Prostate gland (tissue), 2 donors: ENCODE results near the gene CABCOCO1. TPM values are rescaled to one million over a fixed set of nuclear protein-coding genes. Genes with fewer than 3 reads are reported as not detected.

Experiments
- DNase-seq: peaks from one replicate; pipeline ENCODE4 v3.0.0-alpha.2; 2019; ENCODE audit warnings: low spot score
- H3K27ac ChIP-seq, 2 donors: fragments of 200-600 bp; sonication (generic); 2 replicates each; pipeline ENCODE4 v1.5.1; 2017 to 2019
- H3K27me3 ChIP-seq: fragments of 200-600 bp; sonication (generic); replicated peaks from 2 replicates; pipeline ENCODE4 v1.5.1; 2019; ENCODE audit not compliant: insufficient read depth
- H3K36me3 ChIP-seq, 2 donors: fragments of 200-600 bp; sonication (generic); 1 replicate in 1 of 2; 2 replicates in 1 of 2; pipeline versions ENCODE4 v1.5.1 to v1.8.1; 2017 to 2019
- H3K4me1 ChIP-seq: fragments of 200-600 bp; sonication (generic); replicated peaks from 2 replicates; pipeline ENCODE4 v1.5.1; 2019
- H3K4me3 ChIP-seq, 2 donors: fragments of 200-600 bp; sonication (generic); 2 replicates each; pipeline ENCODE4 v1.5.1; 2017 to 2019
- H3K9me3 ChIP-seq: fragments of 200-600 bp; sonication (generic); 2 replicates; pipeline ENCODE4 v1.5.1; 2017
- POLR2A ChIP-seq: fragments of 450-650 bp; IDR thresholded peaks from one replicate; pipeline ENCODE4 v1.6.1; 2016; ENCODE audit warnings: antibody characterized with exemption, mild to moderate bottlenecking
- POLR2AphosphoS5 ChIP-seq: sonication (generic); formaldehyde crosslinking; IDR thresholded peaks from one replicate; pipeline ENCODE4 v1.6.1; 2017; ENCODE audit warnings: antibody characterized with exemption
- WGBS: methylation state at CpG from one replicate; pipeline ENCODE4 v1.1.5; 2018; 5-methylcytosine and 5-hydroxymethylcytosine counted together
- intact Hi-C: fragments of 100-400 bp; cut with DNase I; formaldehyde crosslinking; loops from one replicate; pipeline ENCODE4 v1.14.2; 2022
- total RNA-seq, 2 donors: library from RNA; depleted of rRNA; stranded (reverse); fragments of >200 nt; gene quantifications; one replicate each; pipeline ENCODE4 v1.1.0, GENCODE V29; 2016
- TF ChIP-seq, protein P1 (sequence below), 4 experiments: fragments of 200-600 bp in 2 of 4; fragments of 450-650 bp in 2 of 4; sonication (generic) in 2 of 4; IDR thresholded peaks; 1 replicate in 3 of 4; 2 replicates in 1 of 4; pipeline ENCODE4 v1.5.1; 2016 to 2019; ENCODE audit warnings: antibody characterized with exemption in 4 of 4, mild to moderate bottlenecking in 2 of 4, moderate library complexity in 2 of 4

CABCOCO1 gene
- total RNA-seq, 2 donors from 2014 or later, result 1.0 to 1.9 TPM

GRCh38 chr10:61653699-61654098 is 9.0 kb upstream of the CABCOCO1 start:
- no peak overlapping the region for H3K4me3 ChIP-seq
- no peak overlapping the region for H3K27ac ChIP-seq
- intact Hi-C loops, result no loop called here
- no peaks in the 10 kb centered on the region for H3K4me1 ChIP-seq
- no peaks in the 10 kb centered on the region for H3K9me3 ChIP-seq
- no peaks in the 10 kb centered on the region for H3K36me3 ChIP-seq
- DNase-seq, result no peak
- TF ChIP-seq POLR2A (no peak), POLR2AphosphoS5 (no peak)
- TF ChIP-seq, protein P1, sequence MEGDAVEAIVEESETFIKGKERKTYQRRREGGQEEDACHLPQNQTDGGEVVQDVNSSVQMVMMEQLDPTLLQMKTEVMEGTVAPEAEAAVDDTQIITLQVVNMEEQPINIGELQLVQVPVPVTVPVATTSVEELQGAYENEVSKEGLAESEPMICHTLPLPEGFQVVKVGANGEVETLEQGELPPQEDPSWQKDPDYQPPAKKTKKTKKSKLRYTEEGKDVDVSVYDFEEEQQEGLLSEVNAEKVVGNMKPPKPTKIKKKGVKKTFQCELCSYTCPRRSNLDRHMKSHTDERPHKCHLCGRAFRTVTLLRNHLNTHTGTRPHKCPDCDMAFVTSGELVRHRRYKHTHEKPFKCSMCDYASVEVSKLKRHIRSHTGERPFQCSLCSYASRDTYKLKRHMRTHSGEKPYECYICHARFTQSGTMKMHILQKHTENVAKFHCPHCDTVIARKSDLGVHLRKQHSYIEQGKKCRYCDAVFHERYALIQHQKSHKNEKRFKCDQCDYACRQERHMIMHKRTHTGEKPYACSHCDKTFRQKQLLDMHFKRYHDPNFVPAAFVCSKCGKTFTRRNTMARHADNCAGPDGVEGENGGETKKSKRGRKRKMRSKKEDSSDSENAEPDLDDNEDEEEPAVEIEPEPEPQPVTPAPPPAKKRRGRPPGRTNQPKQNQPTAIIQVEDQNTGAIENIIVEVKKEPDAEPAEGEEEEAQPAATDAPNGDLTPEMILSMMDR (IDR thresholded peaks at IDR 0.05), result no peak
- no peaks in the 10 kb centered on the region for H3K27me3 ChIP-seq
- WGBS, result 61% methylated on average over 2 of the region's 2 CpGs

GRCh38 chr10:61655335-61655851 is 7.3 kb upstream of the CABCOCO1 start:
- DNase-seq, result no peak
- no peak for TF ChIP-seq POLR2AphosphoS5
- no peak for TF ChIP-seq POLR2A
- TF ChIP-seq, protein P1 (IDR thresholded peaks at IDR 0.05), result no peak
- intact Hi-C loops, result no loop called here

DNA sequence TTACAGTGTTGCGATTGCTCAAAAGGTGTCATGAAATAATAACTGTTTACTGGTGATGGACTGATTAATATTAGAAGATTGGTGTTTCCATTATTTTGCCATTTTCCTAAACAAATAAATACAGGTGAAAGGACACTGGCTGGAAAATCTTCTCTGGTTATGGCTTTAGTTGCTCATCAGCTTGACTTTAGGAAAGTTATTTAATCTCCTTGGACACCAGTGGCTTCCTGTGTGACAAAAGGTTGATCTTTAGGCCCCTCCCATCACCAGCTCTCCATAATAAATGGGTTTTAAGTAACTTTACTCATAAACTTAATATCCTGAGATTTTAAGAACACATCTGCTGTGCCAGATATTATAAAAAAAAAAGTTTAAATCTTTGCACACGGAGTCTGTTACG is 737 bp downstream of the CABCOCO1 start:
- intact Hi-C loops, result loop anchor here (10.0 kb wide), 1 partner anchor 241 kb away; the partner anchor contains the start of gene ARID5B
- Histone ChIP-seq H3K4me3 (peak overlapping the region; percentile 45 to 61), H3K9me3 (no peaks in the 10 kb centered on the region), H3K36me3 (no peaks in the 10 kb centered on the region), H3K27ac (peak overlapping the region in 1 of 2 donors; percentile 35), H3K27me3 (no peaks in the 10 kb centered on the region), H3K4me1 (no peaks in the 10 kb centered on the region)
- TF ChIP-seq POLR2A (no peak), POLR2AphosphoS5 (no peak)
- TF ChIP-seq, protein P1 (IDR thresholded peaks at IDR 0.05), result no peak
- 42% methylated on average over 3 of the region's 3 CpGs for WGBS
- DNase-seq, result no peak

More at GRCh38 chr10:61655335-61655851, 7.3 kb upstream of the CABCOCO1 start:
- Histone ChIP-seq H3K27me3 (no peaks in the 10 kb centered on the region), H3K27ac (no peak overlapping the region), H3K4me1 (no peaks in the 10 kb centered on the region), H3K36me3 (no peaks in the 10 kb centered on the region), H3K9me3 (no peaks in the 10 kb centered on the region), H3K4me3 (no peak overlapping the region)

DNA sequence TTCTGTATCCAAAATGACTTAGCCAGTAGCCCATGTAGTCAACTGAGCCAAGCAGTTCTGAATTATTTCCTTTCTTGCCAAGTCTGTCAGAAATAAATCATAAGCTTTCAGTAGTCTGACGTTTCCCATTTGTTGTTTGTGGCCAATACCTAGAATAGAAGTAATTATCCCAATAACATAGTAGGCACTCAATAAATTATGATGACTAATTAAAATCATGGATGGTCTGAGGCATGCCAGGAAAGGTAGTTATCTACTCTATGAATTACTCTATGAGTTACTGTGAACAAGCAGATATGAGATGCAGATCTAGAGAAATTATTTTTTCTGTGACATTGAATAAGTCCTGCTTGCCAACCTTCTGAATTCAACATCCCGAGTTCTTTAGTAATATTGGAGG is 2.3 kb downstream of the CABCOCO1 start:
- WGBS, result 54% methylated on average over 2 of the region's 2 CpGs
- no peak overlapping the region for H3K4me3 ChIP-seq
- H3K27ac ChIP-seq, result no peak overlapping the region
- no peaks in the 10 kb centered on the region for H3K4me1 ChIP-seq
- no peaks in the 10 kb centered on the region for H3K36me3 ChIP-seq
- no peaks in the 10 kb centered on the region for H3K27me3 ChIP-seq
- H3K9me3 ChIP-seq, result no peaks in the 10 kb centered on the region
- no peak for TF ChIP-seq POLR2A
- TF ChIP-seq, protein P1 (IDR thresholded peaks at IDR 0.05), result no peak
- no peak for TF ChIP-seq POLR2AphosphoS5
- intact Hi-C loops, result loop anchor here (10.0 kb wide), 1 partner anchor 240 kb away; the partner anchor contains the start of gene ARID5B
- DNase-seq, result no peak

DNA sequence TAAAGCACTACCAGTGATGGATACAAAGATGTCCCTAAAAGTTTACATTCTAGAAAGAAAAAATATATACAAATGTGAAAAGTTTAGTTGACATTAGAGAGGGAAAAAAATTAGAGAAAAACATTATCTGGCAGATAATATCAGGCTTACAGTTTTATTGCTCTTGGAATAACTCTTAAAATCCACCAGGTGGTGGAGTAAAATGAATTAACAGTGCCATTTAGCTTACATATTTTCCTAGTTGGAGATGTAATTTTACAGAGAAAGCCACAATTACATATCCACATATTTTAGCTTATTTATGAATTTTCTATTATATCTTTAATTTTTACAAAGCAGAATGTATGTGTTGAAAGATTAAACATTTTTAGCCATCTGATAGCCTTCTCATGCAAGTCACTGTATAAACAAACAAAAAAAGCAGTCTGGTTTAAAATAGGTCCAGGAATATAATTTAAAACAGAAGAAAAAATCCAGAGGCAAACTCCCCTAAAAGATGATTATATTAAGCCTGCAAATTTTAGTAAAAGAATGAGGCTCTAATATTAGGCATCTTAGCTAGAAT is 6.5 kb downstream of the CABCOCO1 start:
- intact Hi-C loops, result loop anchor here (10.0 kb wide), 1 partner anchor 236 kb away; the partner anchor contains the start of gene ARID5B
- TF ChIP-seq, protein P1 (IDR thresholded peaks at IDR 0.05), result peak in 1 of 4 experiments; percentile 32
- TF ChIP-seq POLR2AphosphoS5, result no peak
- no peak for TF ChIP-seq POLR2A

More for the DNA sequence above, 6.5 kb downstream of the CABCOCO1 start:
- DNase-seq, result no peak
- Histone ChIP-seq H3K4me1 (no peaks in the 10 kb centered on the region), H3K9me3 (no peaks in the 10 kb centered on the region), H3K36me3 (no peaks in the 10 kb centered on the region), H3K27me3 (no peaks in the 10 kb centered on the region), H3K27ac (no peak overlapping the region), H3K4me3 (no peak overlapping the region)
